ENCODE data around the gene RLIM. TPM values are rescaled to one million over a fixed set of nuclear protein-coding genes. Genes with fewer than 3 reads are reported as not detected.

RLIM gene
- total RNA-seq, 2 experiments from 2014 or later = 29.9 to 34.6 TPM

DNA sequence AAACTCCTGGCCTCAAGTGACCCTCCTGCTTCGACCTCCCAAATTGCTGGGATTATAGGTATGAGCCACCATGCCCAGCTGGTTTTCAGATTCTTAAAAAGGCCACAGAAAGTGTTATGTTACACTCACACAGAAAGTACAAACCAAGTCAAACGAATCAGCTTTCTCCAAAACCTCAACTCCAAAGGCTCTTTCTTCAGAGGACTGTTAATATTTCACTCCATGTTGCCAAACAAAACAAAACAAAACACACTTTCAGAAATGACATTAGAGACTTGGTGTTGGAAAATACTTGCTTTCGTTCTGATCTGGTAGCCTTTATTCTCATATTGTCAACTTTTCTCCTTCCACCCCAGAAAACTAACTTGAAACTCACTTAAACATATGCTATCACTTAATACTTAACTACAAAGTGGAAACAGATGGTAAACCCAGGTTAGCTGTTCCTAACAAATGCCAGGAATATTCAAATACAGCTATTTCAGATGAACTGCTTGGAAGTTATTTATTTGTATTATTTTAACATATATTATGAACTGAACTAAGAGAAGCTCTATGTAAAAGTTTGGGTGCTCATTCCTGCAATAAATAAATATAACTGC lies 34.7 kb downstream of the RLIM start:
- no peak for DNase-seq
- Mint-ChIP-seq H3K27me3 (no peaks in the 10 kb centered on the region), H3K4me1 (no peaks in the 10 kb centered on the region), H3K4me3 (no peak overlapping the region), H3K36me3 (ENCODE audit: low read depth) (peaks cover 17% of the 10 kb centered on the region), H3K9me3 (no peaks in the 10 kb centered on the region), H3K27ac (no peak overlapping the region)
- ChIA-PET CTCF (interaction anchor here (0.6 kb wide), 1 partner anchor 482 kb away, joined by 4 read pairs; no protein-coding TSS in a partner anchor), POLR2A (no interaction called here)

DNA sequence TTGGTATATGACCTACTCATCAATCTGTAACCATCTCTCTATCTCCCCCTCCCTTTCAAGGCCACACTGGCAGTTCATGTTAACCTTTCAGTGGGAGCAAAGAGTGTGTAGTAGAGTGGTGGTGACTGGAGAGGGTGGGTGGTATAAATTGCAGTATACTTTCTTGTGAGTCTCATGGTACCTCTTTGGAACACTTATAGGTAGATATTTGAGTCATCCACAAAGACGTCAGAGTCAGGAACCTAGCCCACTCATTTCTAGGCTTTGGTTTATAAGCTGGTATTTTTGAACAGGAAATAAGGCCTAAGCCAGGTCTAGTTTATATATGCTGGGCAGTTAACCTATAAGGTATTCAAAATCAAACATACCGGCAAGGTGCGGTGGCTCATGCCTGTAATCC lies 36.3 kb downstream of the RLIM start:
- CTCF ChIA-PET = no interaction called here
- no peaks in the 10 kb centered on the region for H3K9me3 Mint-ChIP-seq
- H3K36me3 Mint-ChIP-seq (ENCODE audit: low read depth) = peaks cover 9% of the 10 kb centered on the region
- H3K4me3 Mint-ChIP-seq = no peak overlapping the region
- DNase-seq = no peak
- H3K27ac Mint-ChIP-seq = no peak overlapping the region
- POLR2A ChIA-PET = no interaction called here
- H3K4me1 Mint-ChIP-seq = no peaks in the 10 kb centered on the region
- H3K27me3 Mint-ChIP-seq = no peaks in the 10 kb centered on the region

DNA sequence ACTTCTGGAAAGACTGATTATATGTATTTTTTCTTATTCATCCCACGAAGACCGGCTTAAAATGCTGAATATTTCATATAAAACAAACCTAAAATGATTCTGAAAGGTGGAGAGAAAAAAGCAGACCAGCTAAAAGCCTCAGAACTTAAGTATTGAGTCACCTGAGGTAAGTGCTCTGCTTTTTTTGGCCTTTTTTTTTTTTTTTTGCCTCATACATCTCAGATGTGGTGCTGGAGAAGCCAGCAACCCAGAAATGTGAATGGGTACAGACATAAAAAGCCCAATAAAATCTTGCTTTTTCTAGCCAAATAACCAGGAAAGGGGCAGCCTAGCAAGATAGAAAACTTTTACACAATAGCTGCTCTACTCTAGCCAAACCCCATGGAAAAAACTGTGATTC lies 57.0 kb downstream of the RLIM start:
- H3K27ac Mint-ChIP-seq = no peak overlapping the region
- H3K4me1 Mint-ChIP-seq = no peaks in the 10 kb centered on the region
- ChIA-PET CTCF (interaction anchor here (0.6 kb wide), 1 partner anchor 265 kb away, joined by 4 read pairs; no protein-coding TSS in a partner anchor), POLR2A (no interaction called here)
- H3K36me3 Mint-ChIP-seq (ENCODE audit: low read depth) = no peaks in the 10 kb centered on the region
- no peaks in the 10 kb centered on the region for H3K9me3 Mint-ChIP-seq
- no peaks in the 10 kb centered on the region for H3K27me3 Mint-ChIP-seq
- DNase-seq = no peak
- H3K4me3 Mint-ChIP-seq = no peak overlapping the region

DNA sequence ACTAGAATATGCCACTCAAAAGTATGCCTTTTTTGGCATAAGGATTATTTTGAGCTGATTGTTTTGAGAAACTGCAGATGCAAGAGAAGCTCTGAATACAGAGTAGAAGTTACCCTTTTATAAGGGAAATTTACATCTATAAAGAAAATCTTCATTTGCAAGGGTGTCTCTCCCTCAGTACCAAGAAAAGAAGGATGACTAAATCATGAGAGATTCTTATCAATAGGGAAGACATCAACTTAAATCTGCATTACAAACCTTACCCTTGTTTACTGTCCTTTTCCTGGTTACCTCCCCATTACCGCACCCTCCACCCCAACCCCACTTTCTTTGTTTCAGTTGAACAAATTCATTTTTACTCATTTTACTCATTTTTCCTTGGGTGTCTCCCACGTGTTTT lies 62.5 kb downstream of the RLIM start:
- Mint-ChIP-seq H3K27me3 (no peaks in the 10 kb centered on the region), H3K9me3 (no peaks in the 10 kb centered on the region), H3K36me3 (ENCODE audit: low read depth) (no peaks in the 10 kb centered on the region), H3K27ac (no peak overlapping the region), H3K4me1 (peaks cover 6% of the 10 kb centered on the region), H3K4me3 (no peak overlapping the region)
- ChIA-PET CTCF (no interaction called here), POLR2A (no interaction called here)
- no peak for DNase-seq

DNA sequence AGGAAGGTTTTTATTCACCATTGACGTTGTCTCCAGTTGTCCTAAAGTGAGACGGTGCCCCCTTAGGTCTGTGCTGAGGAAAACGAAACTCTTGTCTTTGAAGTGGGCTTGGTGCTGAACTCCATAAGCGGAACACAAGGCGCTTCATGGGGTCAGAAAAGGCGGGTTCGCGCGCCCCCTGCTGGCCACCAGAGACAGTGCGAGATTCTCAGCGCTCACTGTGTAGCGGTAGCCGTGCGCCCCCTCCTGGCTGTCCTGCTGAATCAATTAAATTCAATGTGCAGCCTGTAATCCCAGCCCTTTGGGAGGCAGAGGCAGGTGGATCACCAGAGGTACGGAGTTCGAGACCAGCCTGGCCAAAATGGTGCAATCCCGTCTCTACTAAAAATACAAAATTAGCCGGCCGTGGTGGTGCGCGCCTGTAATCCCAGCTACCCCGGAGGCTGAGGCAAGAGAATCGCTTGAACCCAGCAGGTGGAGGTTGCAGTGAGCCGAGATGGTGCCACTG lies 64.1 kb downstream of the RLIM start:
- ChIA-PET CTCF (interaction anchor here (0.6 to 1.4 kb wide), 3 partner anchors 10 to 111 kb away, joined by 3 to 4 read pairs (median 3); no protein-coding TSS in a partner anchor), POLR2A (no interaction called here)
- peak; percentile 81 for DNase-seq
- H3K36me3 Mint-ChIP-seq (ENCODE audit: low read depth) = no peaks in the 10 kb centered on the region
- H3K27me3 Mint-ChIP-seq = no peaks in the 10 kb centered on the region
- no peaks in the 10 kb centered on the region for H3K9me3 Mint-ChIP-seq
- H3K4me3 Mint-ChIP-seq = peak overlapping the region; percentile 23
- peak overlapping the region; percentile 10 for H3K27ac Mint-ChIP-seq
- peaks cover 6% of the 10 kb centered on the region for H3K4me1 Mint-ChIP-seq

DNA sequence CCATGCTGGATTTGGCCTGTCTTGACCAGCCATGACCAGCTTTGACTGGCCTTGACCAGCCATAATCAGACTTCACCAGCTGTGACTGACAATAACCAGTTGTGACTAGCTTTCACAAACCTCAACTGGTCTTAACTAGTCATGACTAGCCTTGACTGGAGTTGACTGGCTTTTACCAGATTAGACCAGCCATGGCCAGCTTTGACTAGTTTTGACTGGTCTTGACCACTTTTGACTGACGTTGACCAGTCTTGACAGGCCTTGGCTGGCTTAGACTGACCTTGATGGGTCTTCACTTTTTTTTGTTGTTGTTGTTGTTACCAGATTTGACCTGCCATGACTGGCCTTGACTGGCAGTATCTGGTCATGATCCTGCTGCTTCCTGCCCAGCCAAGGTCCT lies 67.4 kb downstream of the RLIM start:
- Mint-ChIP-seq H3K4me1 (peaks cover 6% of the 10 kb centered on the region), H3K36me3 (ENCODE audit: low read depth) (no peaks in the 10 kb centered on the region), H3K27ac (no peak overlapping the region), H3K27me3 (no peaks in the 10 kb centered on the region), H3K9me3 (peaks cover 2% of the 10 kb centered on the region), H3K4me3 (no peak overlapping the region)
- POLR2A ChIA-PET = no interaction called here
- no peak for DNase-seq
- CTCF ChIA-PET = interaction anchor here (0.6 to 1.0 kb wide), 3 partner anchors 15 to 90 kb away, joined by 3 to 4 read pairs (median 4); no protein-coding TSS in a partner anchor

DNA sequence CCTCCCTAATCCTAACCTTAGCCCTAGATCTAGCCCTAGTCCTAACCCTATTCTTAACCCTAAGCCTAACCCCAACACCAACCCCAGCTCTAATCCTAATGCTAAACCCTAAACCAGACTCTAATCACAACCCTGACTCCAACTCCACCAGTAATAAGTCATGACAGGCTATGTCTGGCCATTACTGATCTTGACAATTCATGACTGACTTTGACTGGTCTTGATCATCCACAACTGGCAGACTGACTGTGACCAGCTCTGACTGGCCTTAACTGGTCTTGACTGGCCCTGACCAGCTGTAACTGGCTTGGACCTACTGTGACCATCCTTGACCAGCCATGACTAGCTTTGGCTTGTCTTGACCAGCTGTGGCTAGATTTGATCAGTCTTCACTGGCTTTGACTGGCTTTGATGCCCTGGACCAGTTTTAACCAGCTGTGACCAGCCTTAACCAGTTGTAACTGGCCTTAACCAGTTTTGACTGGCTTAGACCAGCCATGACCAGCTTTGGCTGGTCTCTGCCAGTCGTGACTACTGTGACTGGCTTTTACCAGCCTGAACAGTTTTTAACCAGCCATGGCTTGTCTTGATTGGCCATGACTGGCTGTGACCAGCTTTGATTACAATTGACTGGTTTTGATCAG lies 68.4 kb downstream of the RLIM start:
- CTCF ChIA-PET = no interaction called here
- H3K27ac Mint-ChIP-seq = no peak overlapping the region
- H3K4me3 Mint-ChIP-seq = no peak overlapping the region
- H3K27me3 Mint-ChIP-seq = no peaks in the 10 kb centered on the region
- H3K4me1 Mint-ChIP-seq = peaks cover 6% of the 10 kb centered on the region
- POLR2A ChIA-PET = no interaction called here
- no peak for DNase-seq
- H3K36me3 Mint-ChIP-seq (ENCODE audit: low read depth) = no peaks in the 10 kb centered on the region
- H3K9me3 Mint-ChIP-seq = peaks cover 2% of the 10 kb centered on the region

DNA sequence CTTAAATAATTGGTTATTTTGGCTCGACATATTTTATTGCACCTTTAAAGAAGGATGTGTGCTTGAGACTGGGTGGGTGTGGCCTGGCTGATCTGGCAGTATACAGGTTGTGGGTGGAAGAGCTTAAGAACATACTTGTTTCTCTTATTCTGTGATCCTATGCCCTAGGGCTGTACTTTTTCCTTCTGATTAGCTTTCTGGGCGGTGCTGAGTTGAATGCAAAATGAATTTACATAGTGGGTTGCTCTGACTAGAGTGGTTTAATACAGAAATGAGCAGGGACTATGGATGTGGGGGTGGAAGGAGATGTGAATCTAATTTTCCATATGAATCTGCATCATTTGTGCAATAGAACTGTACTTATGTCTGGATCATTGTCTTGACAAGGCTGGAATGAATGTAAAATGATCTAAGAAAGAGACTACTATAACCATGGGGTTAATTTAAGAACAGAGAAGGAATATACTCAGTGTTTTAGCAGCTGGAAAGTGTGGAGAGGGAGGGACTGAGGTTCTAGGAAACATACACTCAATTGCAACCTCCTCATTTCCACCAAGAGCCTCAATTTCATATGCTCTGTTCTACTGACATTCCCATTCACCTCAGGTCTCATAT lies 73.7 kb downstream of the RLIM start:
- no peaks in the 10 kb centered on the region for H3K36me3 Mint-ChIP-seq (ENCODE audit: low read depth)
- H3K27me3 Mint-ChIP-seq = no peaks in the 10 kb centered on the region
- ChIA-PET CTCF (interaction anchor here (1.2 kb wide), 1 partner anchor 10 kb away, joined by 4 read pairs; no protein-coding TSS in a partner anchor), POLR2A (no interaction called here)
- H3K4me1 Mint-ChIP-seq = peaks cover 10% of the 10 kb centered on the region
- peaks cover 2% of the 10 kb centered on the region for H3K9me3 Mint-ChIP-seq
- no peak for DNase-seq
- H3K27ac Mint-ChIP-seq = no peak overlapping the region
- no peak overlapping the region for H3K4me3 Mint-ChIP-seq

DNA sequence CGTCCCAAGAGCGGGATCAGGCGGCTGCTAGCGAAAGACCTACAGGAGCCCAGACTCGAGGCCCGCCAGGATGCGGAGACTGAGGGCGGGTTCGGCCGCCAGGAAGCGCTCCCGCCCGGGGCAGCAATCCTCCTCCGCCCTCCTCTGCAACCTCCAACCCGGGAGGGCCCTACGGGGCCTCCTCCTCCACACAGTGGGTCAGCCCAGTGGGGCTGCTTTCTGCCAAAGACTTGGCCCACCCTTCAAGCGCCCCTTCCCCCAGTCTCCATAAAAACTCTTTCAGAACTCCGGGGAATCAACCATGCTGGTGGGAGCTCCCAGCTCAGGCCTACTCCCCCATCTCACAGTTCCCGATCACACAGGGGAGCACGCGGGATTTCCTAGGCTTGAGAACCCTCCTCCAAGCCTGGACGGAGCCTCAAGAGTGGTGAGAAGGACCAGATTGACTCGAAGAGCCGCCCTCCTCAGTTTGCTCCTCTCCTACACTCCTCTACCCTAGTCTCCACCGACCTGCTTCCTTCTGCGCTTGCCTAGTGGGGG lies 77.5 kb downstream of the RLIM start:
- ChIA-PET POLR2A (no interaction called here), CTCF (interaction anchor here (0.5 to 0.6 kb wide), 2 partner anchors 198 to 353 kb away, joined by 3 read pairs; no protein-coding TSS in a partner anchor)
- no peaks in the 10 kb centered on the region for H3K36me3 Mint-ChIP-seq (ENCODE audit: low read depth)
- no peaks in the 10 kb centered on the region for H3K9me3 Mint-ChIP-seq
- H3K27me3 Mint-ChIP-seq = no peaks in the 10 kb centered on the region
- H3K4me3 Mint-ChIP-seq = peak overlapping the region; percentile 68
- H3K27ac Mint-ChIP-seq = peak overlapping the region; percentile 41
- no peak for DNase-seq
- H3K4me1 Mint-ChIP-seq = peaks cover 17% of the 10 kb centered on the region

DNA sequence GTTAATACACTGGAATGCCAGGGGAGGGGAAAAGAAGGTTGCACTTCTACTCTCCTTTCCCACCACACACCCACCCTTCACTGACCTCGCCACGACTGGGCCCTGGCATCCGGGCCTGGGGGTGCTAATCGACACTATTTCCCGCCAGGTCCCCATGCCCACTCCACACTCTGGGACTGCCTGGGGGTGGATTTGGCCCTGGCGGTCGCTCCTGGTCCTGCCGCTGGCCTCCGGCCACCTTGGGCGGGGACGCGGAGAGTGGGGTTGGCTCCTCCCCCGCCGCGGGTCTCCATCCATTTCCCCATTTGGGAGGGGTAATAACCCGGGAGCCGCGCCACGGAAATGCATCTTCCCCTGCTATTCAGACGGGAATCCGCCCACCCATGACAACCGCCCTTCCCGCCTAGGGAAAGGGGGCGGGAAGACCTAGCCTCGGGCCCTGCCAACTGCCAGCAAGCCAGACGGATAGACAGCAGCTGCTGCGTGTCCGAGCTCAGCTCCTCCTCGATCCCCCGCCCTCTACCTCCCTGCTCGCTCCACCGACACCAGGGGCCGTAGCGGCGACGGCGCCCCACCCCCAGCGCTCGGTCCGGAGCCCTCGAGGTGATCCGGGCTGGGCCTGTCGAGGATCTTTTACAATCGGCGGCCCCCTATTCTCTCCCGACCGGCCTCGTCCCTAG lies 78.1 kb downstream of the RLIM start:
- peaks cover 17% of the 10 kb centered on the region for H3K4me1 Mint-ChIP-seq
- H3K27me3 Mint-ChIP-seq = no peaks in the 10 kb centered on the region
- H3K9me3 Mint-ChIP-seq = no peaks in the 10 kb centered on the region
- DNase-seq = peak; percentile 9
- no peaks in the 10 kb centered on the region for H3K36me3 Mint-ChIP-seq (ENCODE audit: low read depth)
- CTCF ChIA-PET = interaction anchor here (0.6 to 1.3 kb wide), 2 partner anchors 15 to 354 kb away, joined by 3 read pairs; no protein-coding TSS in a partner anchor
- H3K27ac Mint-ChIP-seq = peak overlapping the region; percentile 83
- POLR2A ChIA-PET = no interaction called here
- peak overlapping the region; percentile 68 for H3K4me3 Mint-ChIP-seq

DNA sequence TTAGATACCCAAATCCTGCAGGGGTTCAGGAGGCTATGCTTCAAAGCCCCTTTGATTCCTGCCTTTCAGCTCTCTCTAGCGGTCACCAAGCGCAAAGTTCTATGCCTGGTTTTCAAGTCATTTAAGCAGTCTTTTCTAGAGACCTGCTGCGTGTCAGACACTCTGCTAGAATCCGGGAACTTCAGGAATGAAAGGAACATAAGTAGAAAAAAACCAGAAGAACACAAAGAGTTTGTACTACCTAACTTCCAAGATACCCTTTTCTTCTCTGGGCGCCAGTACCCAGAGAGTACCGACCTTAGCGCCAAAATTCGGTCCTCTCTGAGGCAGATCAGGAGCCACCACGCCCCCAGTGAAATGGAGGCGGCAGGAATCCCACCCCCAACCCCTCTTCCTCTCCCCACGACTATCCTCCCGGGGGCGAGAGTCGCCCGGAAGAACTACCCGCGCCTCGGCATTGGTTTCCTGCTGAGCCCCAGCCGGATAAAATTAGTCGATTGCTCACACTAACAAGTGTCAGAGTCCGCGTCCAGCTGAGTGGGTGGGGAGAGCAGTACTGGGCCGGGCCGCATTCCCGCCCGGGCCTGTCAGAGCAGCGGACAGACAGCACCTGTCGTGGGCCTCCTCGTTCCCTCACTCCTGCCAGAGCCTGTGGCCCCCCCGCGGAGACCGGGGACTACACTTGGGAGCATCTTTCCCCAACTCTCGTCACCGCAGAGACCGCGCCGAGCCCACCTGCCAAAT lies 78.8 kb downstream of the RLIM start:
- Mint-ChIP-seq H3K9me3 (no peaks in the 10 kb centered on the region), H3K27me3 (no peaks in the 10 kb centered on the region), H3K36me3 (ENCODE audit: low read depth) (no peaks in the 10 kb centered on the region), H3K4me1 (peaks cover 17% of the 10 kb centered on the region), H3K4me3 (peak overlapping the region; percentile 68), H3K27ac (peak overlapping the region; percentile 83)
- POLR2A ChIA-PET = no interaction called here
- CTCF ChIA-PET = interaction anchor here (1.3 kb wide), 2 partner anchors 9 to 14 kb away, joined by 3 read pairs; no protein-coding TSS in a partner anchor
- peak; percentile 24 for DNase-seq

Measured in activated CD4-positive, alpha-beta T cell treated with anti-CD3 and anti-CD28 coated beads, Interleukin-2, amount 10 ng/mL, durations not matched to agents 7 days and 5 days (primary cell).